MM.1S (cell line): ENCODE results near the gene ZFPM1.
A peak's percentile ranks its signal among the peaks of the same experiment; 100 is the strongest.

Experiments
- DNase-seq: peaks from one replicate; pipeline ENCODE4 v3.0.0-alpha.2; 2015
- H2AFZ ChIP-seq: fragments of 300-600 bp; sonication (generic); 2 replicates; pipeline ENCODE4 v1.6.0; 2016; ENCODE audit warnings: antibody characterized with exemption, low read length
- H3F3A ChIP-seq: fragments of 300-600 bp; sonication (generic); 2 replicates; pipeline ENCODE4 v1.6.1; 2016; ENCODE audit warnings: mild to moderate bottlenecking, antibody characterized with exemption, low read length, moderate library complexity, mixed read lengths; ENCODE audit not compliant: insufficient read depth
- H3K27ac ChIP-seq: fragments of 300-600 bp; sonication (generic); 2 replicates; pipeline ENCODE4 v1.5.1; 2016; ENCODE audit warnings: mild to moderate bottlenecking, low read length
- H3K27me3 ChIP-seq: fragments of 300-600 bp; sonication (generic); replicated peaks from 2 replicates; pipeline ENCODE4 v1.6.0; 2016; ENCODE audit warnings: low read length; ENCODE audit not compliant: insufficient read depth
- H3K36me3 ChIP-seq: fragments of 300-600 bp; sonication (generic); replicated peaks from 2 replicates; pipeline ENCODE4 v1.6.1; 2016; ENCODE audit warnings: mild to moderate bottlenecking, low read length, mixed read lengths; ENCODE audit not compliant: insufficient read depth
- H3K4me1 ChIP-seq: fragments of 300-600 bp; sonication (generic); 2 replicates; pipeline ENCODE4 v1.6.1; 2016; ENCODE audit warnings: low read length, mixed read lengths
- H3K4me2 ChIP-seq: fragments of 300-600 bp; sonication (generic); 2 replicates; pipeline ENCODE4 v1.6.0; 2016; ENCODE audit warnings: low read depth, low read length
- H3K4me3 ChIP-seq: fragments of 300-600 bp; sonication (generic); 2 replicates; pipeline ENCODE4 v1.5.1; 2016; ENCODE audit warnings: low read length, mixed read lengths
- H3K79me2 ChIP-seq: fragments of 300-600 bp; sonication (generic); 2 replicates; pipeline ENCODE4 v1.6.1; 2016; ENCODE audit warnings: mixed run types, low read length, mixed read lengths
- H3K9ac ChIP-seq: fragments of 300-600 bp; sonication (generic); 2 replicates; pipeline ENCODE4 v1.6.1; 2016; ENCODE audit warnings: low read length, mixed read lengths
- H3K9me2 ChIP-seq: fragments of 300-600 bp; sonication (generic); replicated peaks from 2 replicates; pipeline ENCODE4 v1.6.1; 2016; ENCODE audit warnings: mild to moderate bottlenecking, low read length, mixed read lengths; ENCODE audit not compliant: insufficient read depth
- H3K9me3 ChIP-seq: fragments of 300-600 bp; sonication (generic); replicated peaks from 2 replicates; pipeline ENCODE4 v1.6.1; 2016; ENCODE audit warnings: mild to moderate bottlenecking, low read length, mixed read lengths; ENCODE audit not compliant: insufficient read depth
- H4K20me1 ChIP-seq: fragments of 300-600 bp; sonication (generic); 2 replicates; pipeline ENCODE4 v1.6.1; 2016; ENCODE audit warnings: mild to moderate bottlenecking, low read length, moderate library complexity, mixed read lengths; ENCODE audit not compliant: insufficient read depth
- EZH2 ChIP-seq: fragments of 300-600 bp; sonication (generic); optimal IDR thresholded peaks from 2 replicates; pipeline ENCODE3; 2017; ENCODE audit warnings: low read depth, mild to moderate bottlenecking, antibody characterized with exemption, low read length, mixed read lengths
- EZH2phosphoT487 ChIP-seq: fragments of 300-600 bp; sonication (generic); IDR thresholded peaks from 2 replicates; pipeline ENCODE4 v1.6.1; 2018; ENCODE audit warnings: antibody characterized with exemption, low read length
- TF ChIP-seq, protein P1 (sequence below): fragments of 300-600 bp; sonication (generic); IDR thresholded peaks from 2 replicates; pipeline ENCODE4 v1.5.1; 2016; ENCODE audit warnings: antibody characterized with exemption, low read length, mixed read lengths

Gene ZFPM1

DNA sequence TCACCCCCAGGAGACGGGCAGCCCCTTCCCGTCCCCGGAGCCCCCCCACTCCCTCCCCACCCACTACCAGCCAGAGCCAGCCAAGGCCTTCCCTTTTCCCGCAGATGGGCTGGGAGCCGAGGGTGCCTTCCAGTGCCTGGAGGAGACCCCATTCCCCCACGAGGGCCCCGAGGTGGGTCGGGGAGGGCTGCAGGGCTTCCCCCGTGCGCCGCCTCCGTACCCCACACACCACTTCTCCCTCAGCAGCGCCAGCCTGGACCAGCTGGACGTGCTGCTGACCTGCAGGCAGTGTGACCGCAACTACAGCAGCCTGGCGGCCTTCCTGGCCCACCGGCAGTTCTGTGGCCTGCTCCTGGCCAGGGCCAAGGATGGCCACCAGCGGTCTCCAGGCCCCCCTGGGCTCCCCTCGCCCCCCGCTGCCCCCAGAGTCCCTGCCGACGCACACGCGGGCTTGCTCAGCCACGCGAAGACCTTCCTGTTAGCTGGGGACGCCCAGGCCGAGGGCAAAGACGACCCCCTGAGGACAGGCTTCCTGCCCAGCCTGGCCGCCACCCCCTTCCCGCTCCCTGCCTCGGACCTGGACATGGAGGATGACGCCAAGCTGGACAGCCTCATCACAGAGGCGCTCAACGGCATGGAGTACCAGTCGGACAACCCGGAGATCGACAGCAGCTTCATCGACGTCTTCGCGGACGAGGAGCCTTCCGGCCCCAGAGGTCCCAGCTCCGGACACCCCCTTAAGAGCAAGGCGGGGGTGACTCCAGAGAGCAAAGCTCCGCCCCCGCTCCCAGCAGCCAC is 23.5 kb upstream of the ZFPM1 start:
- H4K20me1 ChIP-seq, result no peaks in the 10 kb centered on the region
- H3K27ac ChIP-seq, result no peak overlapping the region
- no peak overlapping the region for H3K4me2 ChIP-seq
- H3K27me3 ChIP-seq, result peaks cover 64% of the 10 kb centered on the region
- no peaks in the 10 kb centered on the region for H3K9me3 ChIP-seq
- TF ChIP-seq EZH2phosphoT487, result no peak
- TF ChIP-seq EZH2, result no peak
- TF ChIP-seq, protein P1, sequence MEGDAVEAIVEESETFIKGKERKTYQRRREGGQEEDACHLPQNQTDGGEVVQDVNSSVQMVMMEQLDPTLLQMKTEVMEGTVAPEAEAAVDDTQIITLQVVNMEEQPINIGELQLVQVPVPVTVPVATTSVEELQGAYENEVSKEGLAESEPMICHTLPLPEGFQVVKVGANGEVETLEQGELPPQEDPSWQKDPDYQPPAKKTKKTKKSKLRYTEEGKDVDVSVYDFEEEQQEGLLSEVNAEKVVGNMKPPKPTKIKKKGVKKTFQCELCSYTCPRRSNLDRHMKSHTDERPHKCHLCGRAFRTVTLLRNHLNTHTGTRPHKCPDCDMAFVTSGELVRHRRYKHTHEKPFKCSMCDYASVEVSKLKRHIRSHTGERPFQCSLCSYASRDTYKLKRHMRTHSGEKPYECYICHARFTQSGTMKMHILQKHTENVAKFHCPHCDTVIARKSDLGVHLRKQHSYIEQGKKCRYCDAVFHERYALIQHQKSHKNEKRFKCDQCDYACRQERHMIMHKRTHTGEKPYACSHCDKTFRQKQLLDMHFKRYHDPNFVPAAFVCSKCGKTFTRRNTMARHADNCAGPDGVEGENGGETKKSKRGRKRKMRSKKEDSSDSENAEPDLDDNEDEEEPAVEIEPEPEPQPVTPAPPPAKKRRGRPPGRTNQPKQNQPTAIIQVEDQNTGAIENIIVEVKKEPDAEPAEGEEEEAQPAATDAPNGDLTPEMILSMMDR, result no peak
- no peak overlapping the region for H3K9ac ChIP-seq
- H3K4me3 ChIP-seq, result no peak overlapping the region
- H3K36me3 ChIP-seq, result no peaks in the 10 kb centered on the region
- DNase-seq, result no peak
- H3K79me2 ChIP-seq, result no peaks in the 10 kb centered on the region
- H3K9me2 ChIP-seq, result no peaks in the 10 kb centered on the region
- no peak overlapping the region for H2AFZ ChIP-seq
- H3K4me1 ChIP-seq, result no peaks in the 10 kb centered on the region
- H3F3A ChIP-seq, result no peaks in the 10 kb centered on the region

DNA sequence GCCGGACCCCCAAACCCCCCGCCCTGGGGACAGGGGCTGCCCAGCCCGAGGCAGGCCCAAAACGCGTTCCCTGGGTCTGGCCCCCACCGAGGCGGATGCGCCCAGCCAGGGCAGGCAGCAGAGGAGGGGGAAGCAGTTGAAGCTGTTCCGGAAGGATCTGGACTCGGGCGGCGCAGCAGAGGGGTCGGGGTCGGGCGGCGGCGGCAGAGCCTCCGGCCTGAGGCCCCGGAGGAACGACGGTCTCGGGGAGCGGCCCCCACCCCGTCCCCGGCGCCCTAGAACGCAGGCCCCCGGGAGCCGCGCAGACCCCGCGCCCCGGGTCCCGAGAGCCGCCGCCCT is 22.9 kb upstream of the ZFPM1 start:
- Histone ChIP-seq H4K20me1 (no peaks in the 10 kb centered on the region), H3K9ac (no peak overlapping the region), H3K4me1 (no peaks in the 10 kb centered on the region), H3K79me2 (no peaks in the 10 kb centered on the region), H3K9me2 (no peaks in the 10 kb centered on the region), H3K4me2 (no peak overlapping the region), H3K27ac (no peak overlapping the region), H3K27me3 (peaks cover 67% of the 10 kb centered on the region), H2AFZ (no peak overlapping the region), H3F3A (no peaks in the 10 kb centered on the region), H3K4me3 (no peak overlapping the region), H3K36me3 (no peaks in the 10 kb centered on the region), H3K9me3 (no peaks in the 10 kb centered on the region)
- TF ChIP-seq EZH2, result no peak
- TF ChIP-seq, protein P1, result no peak
- TF ChIP-seq EZH2phosphoT487, result no peak
- no peak for DNase-seq

DNA sequence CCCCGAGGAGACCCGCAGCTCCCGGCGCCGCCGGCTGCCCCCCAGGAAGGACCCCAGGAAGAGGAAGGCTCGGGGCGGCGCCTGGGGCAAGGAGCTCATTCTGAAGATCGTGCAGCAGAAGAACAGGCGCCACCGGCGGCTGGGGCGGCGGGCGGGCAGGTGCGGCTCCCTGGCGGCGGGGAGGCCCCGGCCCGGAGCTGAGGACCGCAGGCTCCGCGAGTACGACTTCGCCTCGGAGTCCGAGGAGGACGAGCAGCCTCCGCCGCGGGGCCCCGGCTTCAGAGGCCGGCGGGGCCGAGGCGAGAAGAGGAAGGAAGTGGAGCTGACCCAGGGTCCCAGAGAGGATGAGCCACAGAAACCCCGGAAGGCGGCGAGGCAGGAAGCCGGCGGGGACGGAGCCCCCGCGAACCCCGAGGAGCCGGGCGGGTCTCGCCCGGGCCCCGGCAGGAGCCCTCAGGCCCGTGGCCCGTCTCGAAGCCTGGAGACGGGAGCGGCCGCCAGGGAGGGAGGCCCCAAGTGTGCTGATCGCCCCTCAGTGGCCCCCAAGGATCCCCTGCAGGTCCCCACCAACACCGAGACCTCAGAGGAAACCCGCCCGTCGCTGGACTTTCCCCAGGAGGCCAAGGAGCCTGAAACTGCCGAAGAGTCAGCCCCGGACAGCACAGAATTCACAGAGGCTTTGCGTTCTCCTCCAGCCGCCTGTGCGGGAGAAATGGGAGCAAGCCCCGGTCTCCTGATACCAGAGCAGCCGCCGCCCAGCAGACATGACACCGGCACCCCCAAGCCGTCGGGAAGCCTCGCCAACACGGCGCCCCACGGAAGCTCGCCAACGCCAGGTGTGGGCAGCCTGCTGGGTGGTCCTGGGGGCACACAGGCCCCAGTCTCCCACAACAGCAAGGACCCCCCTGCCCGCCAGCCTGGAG is 22.3 kb upstream of the ZFPM1 start:
- TF ChIP-seq EZH2, result peak; percentile 40
- TF ChIP-seq, protein P1, result no peak
- no peak for TF ChIP-seq EZH2phosphoT487
- no peak for DNase-seq
- H3F3A ChIP-seq, result no peaks in the 10 kb centered on the region
- H3K4me2 ChIP-seq, result no peak overlapping the region; the same call in 1 of the 2 replicates
- no peaks in the 10 kb centered on the region for H3K9me3 ChIP-seq
- no peaks in the 10 kb centered on the region for H3K9me2 ChIP-seq
- peaks cover 72% of the 10 kb centered on the region for H3K27me3 ChIP-seq
- no peaks in the 10 kb centered on the region for H4K20me1 ChIP-seq
- H3K4me1 ChIP-seq, result no peaks in the 10 kb centered on the region
- H3K79me2 ChIP-seq, result no peaks in the 10 kb centered on the region
- H3K9ac ChIP-seq, result no peak overlapping the region
- H3K4me3 ChIP-seq, result no peak overlapping the region
- no peak overlapping the region for H3K27ac ChIP-seq
- no peaks in the 10 kb centered on the region for H3K36me3 ChIP-seq
- H2AFZ ChIP-seq, result no peak overlapping the region
